K562 (cell line): ENCODE data around the gene SORT1. TPM values are rescaled to one million over a fixed set of nuclear protein-coding genes. Genes with fewer than 3 reads are reported as not detected.
A peak's percentile ranks its signal among the peaks of the same experiment; 100 is the strongest.

ENCODE experiments used
- ARNT ChIP-seq, 2 experiments: fragments of 450-650 bp; IDR thresholded peaks; 2 replicates each; pipeline ENCODE4 v1.6.1; 2016; ENCODE audit warnings: mild to moderate bottlenecking in 1 of 2
- MECOM ChIP-seq: fragments of 250-450 bp; sonication (Bioruptor Pico); IDR thresholded peaks from 2 replicates; pipeline ENCODE4 v1.8.0; 2022; ENCODE audit warnings: inconsistent platforms
- MTA1 ChIP-seq: fragments of 450-650 bp; IDR thresholded peaks from 2 replicates; pipeline ENCODE4 v1.6.1; 2017; ENCODE audit warnings: borderline replicate concordance
- TAF15 ChIP-seq: fragments of 200-400 bp; formaldehyde crosslinking; IDR thresholded peaks from 2 replicates; pipeline ENCODE4 v1.6.1; 2017; ENCODE audit warnings: mild to moderate bottlenecking, low read depth, low read length, moderate library complexity
- TRIM24 ChIP-seq, 2 experiments: fragments of 450-650 bp; IDR thresholded peaks; 2 replicates each; pipeline ENCODE4 v1.6.1; 2016
- TRIM28 ChIP-seq: fragments of 450-650 bp; IDR thresholded peaks from 2 replicates; pipeline ENCODE4 v1.6.1; 2017
- ZNF384 ChIP-seq: IDR thresholded peaks from 2 replicates; pipeline ENCODE4 v1.6.1; 2012; ENCODE audit warnings: low read depth, low read length, improper control_type of control experiment
- polyA plus RNA-seq, 8 experiments: library from polyadenylated mRNA; depleted of rRNA in 4 of 8; stranded (reverse) in 5 of 8; unstranded in 3 of 8; fragments of >200 nt; fragmentation: Nextera tagmentation in 2 of 8; fragmentation: Illumina TruSeq in 1 of 8; extraction: Ambion mirVana in 2 of 8; extraction: Trizol in 1 of 8; gene quantifications; 2 replicates each; pipeline versions ENCODE4 v1.2.1 to v1.2.3, GENCODE V29; 2011 to 2014; ENCODE audit warnings: inconsistent platforms in 1 of 8, missing spikeins in 1 of 8
- total RNA-seq, 7 experiments: library from RNA; depleted of rRNA in 6 of 7; stranded (reverse); fragments of >200 nt in 6 of 7; fragmentation: Illumina TruSeq in 2 of 7; extraction: Trizol in 2 of 7; gene quantifications; 2 replicates each; pipeline versions ENCODE4 v1.2.1 to v1.2.3, GENCODE V29; 2011 to 2021; ENCODE audit warnings: low replicate concordance in 1 of 7
- TF ChIP-seq, protein P1 (sequence below), 2 experiments: fragments of 450-650 bp; IDR thresholded peaks; 2 replicates each; pipeline ENCODE4 v1.6.1; 2016; ENCODE audit warnings: mild to moderate bottlenecking in 2 of 2, borderline replicate concordance in 1 of 2, low read depth in 1 of 2, moderate library complexity in 1 of 2
- TF ChIP-seq, protein P2 (sequence below): fragments of 250-450 bp; sonication (Bioruptor Pico); IDR thresholded peaks from 2 replicates; pipeline ENCODE4 v1.8.0; 2022; ENCODE audit warnings: moderate library complexity, mild to moderate bottlenecking, inconsistent platforms
- TF ChIP-seq, protein P3 (sequence below): fragments of 450-650 bp; IDR thresholded peaks from 2 replicates; pipeline ENCODE4 v1.7.1; 2018; ENCODE audit warnings: mild to moderate bottlenecking, low read depth; ENCODE audit not compliant: partially characterized antibody
- TF ChIP-seq, protein P4 (sequence below), 2 experiments: fragments of 450-650 bp; IDR thresholded peaks; 2 replicates each; pipeline ENCODE4 v1.6.1; 2018; ENCODE audit warnings: mild to moderate bottlenecking in 2 of 2, low read depth in 1 of 2; ENCODE audit not compliant: partially characterized antibody in 2 of 2

SORT1 gene
- total and polyA plus RNA-seq, 9 of the 15 experiments (the other 6 are each of a cell fraction or from before 2014, with no cell fraction given) = 27.4 to 112 (median 65.0) TPM

DNA sequence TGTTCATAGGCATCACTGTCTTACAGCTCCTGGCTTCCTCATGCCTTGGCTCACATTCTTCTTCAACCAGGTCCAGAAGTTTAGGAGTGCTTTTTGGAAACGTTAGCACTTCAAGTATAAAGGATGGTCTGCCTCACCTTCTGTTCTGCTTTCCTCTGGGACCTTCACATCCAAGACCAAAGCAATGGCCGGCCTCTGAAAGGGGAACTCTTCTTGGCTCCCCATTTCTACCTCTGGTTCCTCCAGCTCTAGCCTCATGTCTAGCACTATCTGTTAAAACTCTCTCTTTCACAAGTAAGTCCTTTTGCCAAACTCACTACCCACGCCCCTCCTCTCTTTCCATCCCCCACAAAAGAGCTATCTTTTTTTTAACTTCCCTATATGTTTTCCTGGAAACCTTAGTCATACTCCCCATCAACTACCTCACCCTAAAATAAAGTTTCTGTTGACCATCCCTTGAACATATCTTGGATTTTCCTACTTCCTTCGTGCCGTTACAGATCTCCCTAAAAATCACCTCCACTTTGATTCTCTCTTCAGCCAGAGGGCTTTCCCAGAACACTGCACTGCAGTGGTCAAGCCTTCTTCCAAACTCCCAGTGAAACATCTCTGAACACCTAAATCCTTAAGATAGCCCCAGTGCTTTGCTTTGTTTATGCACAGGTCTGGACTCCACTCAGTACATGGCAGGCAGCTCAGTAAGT is 7.9 kb downstream of the SORT1 start (continued):
- TF ChIP-seq, protein P1, sequence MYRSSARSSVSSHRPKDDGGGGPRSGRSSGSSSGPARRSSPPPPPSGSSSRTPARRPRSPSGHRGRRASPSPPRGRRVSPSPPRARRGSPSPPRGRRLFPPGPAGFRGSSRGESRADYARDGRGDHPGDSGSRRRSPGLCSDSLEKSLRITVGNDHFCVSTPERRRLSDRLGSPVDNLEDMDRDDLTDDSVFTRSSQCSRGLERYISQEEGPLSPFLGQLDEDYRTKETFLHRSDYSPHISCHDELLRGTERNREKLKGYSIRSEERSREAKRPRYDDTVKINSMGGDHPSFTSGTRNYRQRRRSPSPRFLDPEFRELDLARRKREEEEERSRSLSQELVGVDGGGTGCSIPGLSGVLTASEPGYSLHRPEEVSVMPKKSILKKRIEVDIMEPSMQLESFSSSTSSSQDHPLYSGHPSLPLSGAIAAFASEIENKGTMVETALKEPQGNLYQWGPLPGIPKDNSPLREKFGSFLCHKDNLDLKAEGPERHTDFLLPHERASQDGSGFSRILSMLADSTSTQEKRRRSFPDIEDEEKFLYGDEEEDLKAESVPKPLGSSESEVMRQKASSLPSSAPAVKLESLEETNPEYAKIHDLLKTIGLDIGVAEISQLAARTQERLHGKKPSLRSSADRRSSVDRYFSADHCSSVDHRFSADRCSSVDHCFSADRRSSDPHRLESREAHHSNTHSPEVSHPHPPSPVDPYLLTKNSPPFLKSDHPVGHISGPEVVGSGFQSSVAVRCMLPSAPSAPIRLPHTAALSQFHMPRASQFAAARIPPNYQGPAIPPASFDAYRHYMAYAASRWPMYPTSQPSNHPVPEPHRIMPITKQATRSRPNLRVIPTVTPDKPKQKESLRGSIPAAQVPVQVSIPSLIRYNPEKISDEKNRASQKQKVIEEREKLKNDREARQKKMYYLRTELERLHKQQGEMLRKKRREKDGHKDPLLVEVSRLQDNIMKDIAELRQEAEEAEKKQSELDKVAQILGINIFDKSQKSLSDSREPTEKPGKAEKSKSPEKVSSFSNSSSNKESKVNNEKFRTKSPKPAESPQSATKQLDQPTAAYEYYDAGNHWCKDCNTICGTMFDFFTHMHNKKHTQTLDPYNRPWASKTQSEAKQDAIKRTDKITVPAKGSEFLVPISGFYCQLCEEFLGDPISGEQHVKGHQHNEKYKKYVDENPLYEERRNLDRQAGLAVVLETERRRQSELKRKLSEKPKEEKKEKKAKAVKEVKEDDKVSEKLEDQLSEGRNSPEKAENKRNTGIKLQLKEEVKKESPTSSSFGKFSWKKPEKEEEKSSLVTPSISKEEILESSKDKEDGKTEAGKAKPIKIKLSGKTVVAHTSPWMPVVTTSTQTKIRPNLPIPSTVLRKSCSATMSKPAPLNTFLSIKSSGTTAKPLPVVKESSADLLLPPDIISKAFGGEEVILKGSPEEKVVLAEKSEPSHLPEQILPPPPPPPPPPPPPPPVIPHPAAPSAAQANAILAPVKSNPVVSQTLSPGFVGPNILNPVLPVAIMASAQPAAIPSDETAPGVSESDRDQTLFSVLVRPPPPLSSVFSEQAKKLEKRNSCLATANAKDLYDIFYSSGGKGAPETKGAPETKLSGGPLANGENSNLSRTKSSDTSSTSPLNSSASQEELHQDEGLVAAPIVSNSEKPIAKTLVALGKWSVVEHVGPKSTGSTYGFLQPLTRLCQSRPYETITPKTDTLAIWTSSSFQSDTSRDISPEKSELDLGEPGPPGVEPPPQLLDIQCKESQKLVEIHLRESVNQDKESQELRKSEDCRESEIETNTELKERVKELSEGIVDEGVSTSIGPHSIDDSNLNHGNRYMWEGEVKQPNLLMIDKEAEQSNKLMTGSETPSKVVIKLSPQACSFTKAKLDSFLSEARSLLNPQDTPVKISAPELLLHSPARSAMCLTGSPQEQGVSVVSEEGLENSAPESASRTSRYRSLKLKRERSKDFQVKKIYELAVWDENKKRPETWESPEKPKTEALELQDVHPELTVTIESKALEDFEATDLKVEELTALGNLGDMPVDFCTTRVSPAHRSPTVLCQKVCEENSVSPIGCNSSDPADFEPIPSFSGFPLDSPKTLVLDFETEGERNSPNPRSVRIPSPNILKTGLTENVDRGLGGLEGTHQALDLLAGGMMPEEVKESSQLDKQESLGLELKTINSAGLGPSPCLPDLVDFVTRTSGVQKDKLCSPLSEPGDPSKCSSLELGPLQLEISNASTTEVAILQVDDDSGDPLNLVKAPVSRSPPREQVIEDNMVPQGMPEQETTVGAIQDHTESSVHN (IDR thresholded peaks at IDR 0.05; ENCODE audit: borderline replicate concordance in 1 of 2, low read depth in 1 of 2) = peak in 1 of 2 experiments; percentile 66; a peak in 2 of 4 replicates
- TF ChIP-seq MECOM = 0 out of 2 replicates have a peak, but pooled peaks have one; percentile 21
- peak; percentile 60 to 90; a peak in 3 of 4 replicates for TF ChIP-seq TRIM24 (IDR thresholded peaks at IDR 0.05)
- TF ChIP-seq, protein P2, sequence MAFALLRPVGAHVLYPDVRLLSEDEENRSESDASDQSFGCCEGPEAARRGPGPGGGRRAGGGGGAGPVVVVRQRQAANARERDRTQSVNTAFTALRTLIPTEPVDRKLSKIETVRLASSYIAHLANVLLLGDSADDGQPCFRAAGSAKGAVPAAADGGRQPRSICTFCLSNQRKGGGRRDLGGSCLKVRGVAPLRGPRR = no peak
- peak; percentile 87 to 89; a peak in 2 of 4 replicates for TF ChIP-seq ARNT (IDR thresholded peaks at IDR 0.05)
- TF ChIP-seq ZNF384 = peak; percentile 93
- TF ChIP-seq TRIM28 = peak; percentile 30; the same call in 1 of the 2 replicates
- no peak for TF ChIP-seq TAF15
- TF ChIP-seq, protein P3, sequence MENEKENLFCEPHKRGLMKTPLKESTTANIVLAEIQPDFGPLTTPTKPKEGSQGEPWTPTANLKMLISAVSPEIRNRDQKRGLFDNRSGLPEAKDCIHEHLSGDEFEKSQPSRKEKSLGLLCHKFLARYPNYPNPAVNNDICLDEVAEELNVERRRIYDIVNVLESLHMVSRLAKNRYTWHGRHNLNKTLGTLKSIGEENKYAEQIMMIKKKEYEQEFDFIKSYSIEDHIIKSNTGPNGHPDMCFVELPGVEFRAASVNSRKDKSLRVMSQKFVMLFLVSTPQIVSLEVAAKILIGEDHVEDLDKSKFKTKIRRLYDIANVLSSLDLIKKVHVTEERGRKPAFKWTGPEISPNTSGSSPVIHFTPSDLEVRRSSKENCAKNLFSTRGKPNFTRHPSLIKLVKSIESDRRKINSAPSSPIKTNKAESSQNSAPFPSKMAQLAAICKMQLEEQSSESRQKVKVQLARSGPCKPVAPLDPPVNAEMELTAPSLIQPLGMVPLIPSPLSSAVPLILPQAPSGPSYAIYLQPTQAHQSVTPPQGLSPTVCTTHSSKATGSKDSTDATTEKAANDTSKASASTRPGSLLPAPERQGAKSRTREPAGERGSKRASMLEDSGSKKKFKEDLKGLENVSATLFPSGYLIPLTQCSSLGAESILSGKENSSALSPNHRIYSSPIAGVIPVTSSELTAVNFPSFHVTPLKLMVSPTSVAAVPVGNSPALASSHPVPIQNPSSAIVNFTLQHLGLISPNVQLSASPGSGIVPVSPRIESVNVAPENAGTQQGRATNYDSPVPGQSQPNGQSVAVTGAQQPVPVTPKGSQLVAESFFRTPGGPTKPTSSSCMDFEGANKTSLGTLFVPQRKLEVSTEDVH = peak; percentile 71
- peak; percentile 89 for TF ChIP-seq MTA1
- TF ChIP-seq, protein P4, sequence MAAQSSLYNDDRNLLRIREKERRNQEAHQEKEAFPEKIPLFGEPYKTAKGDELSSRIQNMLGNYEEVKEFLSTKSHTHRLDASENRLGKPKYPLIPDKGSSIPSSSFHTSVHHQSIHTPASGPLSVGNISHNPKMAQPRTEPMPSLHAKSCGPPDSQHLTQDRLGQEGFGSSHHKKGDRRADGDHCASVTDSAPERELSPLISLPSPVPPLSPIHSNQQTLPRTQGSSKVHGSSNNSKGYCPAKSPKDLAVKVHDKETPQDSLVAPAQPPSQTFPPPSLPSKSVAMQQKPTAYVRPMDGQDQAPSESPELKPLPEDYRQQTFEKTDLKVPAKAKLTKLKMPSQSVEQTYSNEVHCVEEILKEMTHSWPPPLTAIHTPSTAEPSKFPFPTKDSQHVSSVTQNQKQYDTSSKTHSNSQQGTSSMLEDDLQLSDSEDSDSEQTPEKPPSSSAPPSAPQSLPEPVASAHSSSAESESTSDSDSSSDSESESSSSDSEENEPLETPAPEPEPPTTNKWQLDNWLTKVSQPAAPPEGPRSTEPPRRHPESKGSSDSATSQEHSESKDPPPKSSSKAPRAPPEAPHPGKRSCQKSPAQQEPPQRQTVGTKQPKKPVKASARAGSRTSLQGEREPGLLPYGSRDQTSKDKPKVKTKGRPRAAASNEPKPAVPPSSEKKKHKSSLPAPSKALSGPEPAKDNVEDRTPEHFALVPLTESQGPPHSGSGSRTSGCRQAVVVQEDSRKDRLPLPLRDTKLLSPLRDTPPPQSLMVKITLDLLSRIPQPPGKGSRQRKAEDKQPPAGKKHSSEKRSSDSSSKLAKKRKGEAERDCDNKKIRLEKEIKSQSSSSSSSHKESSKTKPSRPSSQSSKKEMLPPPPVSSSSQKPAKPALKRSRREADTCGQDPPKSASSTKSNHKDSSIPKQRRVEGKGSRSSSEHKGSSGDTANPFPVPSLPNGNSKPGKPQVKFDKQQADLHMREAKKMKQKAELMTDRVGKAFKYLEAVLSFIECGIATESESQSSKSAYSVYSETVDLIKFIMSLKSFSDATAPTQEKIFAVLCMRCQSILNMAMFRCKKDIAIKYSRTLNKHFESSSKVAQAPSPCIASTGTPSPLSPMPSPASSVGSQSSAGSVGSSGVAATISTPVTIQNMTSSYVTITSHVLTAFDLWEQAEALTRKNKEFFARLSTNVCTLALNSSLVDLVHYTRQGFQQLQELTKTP (IDR thresholded peaks at IDR 0.05; ENCODE audit: low read depth in 1 of 2, partially characterized antibody in 2 of 2) = peak; percentile 75 to 92
